Measurements from ENCODE around the gene GIMAP8. TPM values are rescaled to one million over a fixed set of nuclear protein-coding genes. Genes with fewer than 3 reads are reported as not detected.

Gene GIMAP8
- polyA plus RNA-seq, 1 of the 3 experiments (the other 2 are of a cell fraction), result not detected

GRCh38 chr7:150410680-150411346 is 39.6 kb upstream of the GIMAP8 start:
- WGBS (ENCODE audit: low lambda C conversion rate), result 86% methylated on average over 10 of the region's 10 CpGs
- H3K4me3 ChIP-seq (ENCODE audit: low read depth in 2 of 2, low read length in 1 of 2), result no peak overlapping the region
- no peak overlapping the region for H3K9ac ChIP-seq
- no peak overlapping the region for H3K4me2 ChIP-seq
- no peaks in the 10 kb centered on the region for H3F3A ChIP-seq (replicated peaks; ENCODE audit: insufficient read depth)
- no peaks in the 10 kb centered on the region for H4K20me1 ChIP-seq (ENCODE audit: insufficient read depth)
- no peaks in the 10 kb centered on the region for H3K9me3 ChIP-seq
- ChIA-PET POLR2A (interaction anchor here (1.5 kb wide), 1 partner anchor 88 kb away, joined by 3 read pairs; the partner anchor contains the start of genes ACTR3C and LRRC61), CTCF (interaction anchor here (1.0 to 2.8 kb wide), 4 partner anchors 9 to 25 kb away, joined by 3 to 8 read pairs (median 4); no protein-coding TSS in a partner anchor)
- H2AFZ ChIP-seq (ENCODE audit: low read depth), result no peak overlapping the region
- no peaks in the 10 kb centered on the region for H3K9me2 ChIP-seq
- no peaks in the 10 kb centered on the region for H3K27me3 ChIP-seq (ENCODE audit: insufficient read depth)
- no peak for DNase-seq
- peaks cover 0 to 8% of the 10 kb centered on the region in 2 experiments; a peak in 1 of 4 replicates for H3K4me1 ChIP-seq (ENCODE audit: control insufficient read depth in 1 of 2, insufficient read depth in 2 of 2, low read depth in 1 of 2, low read length in 1 of 2)
- no peaks in the 10 kb centered on the region for H3K79me2 ChIP-seq (ENCODE audit: insufficient read depth)
- TF ChIP-seq RXRA (IDR thresholded peaks at IDR 0.05; ENCODE audit: borderline replicate concordance, low read depth), result no peak
- no peak for TF ChIP-seq CHD2 (IDR thresholded peaks at IDR 0.05; ENCODE audit: low read length, partially characterized antibody)
- TF ChIP-seq REST (IDR thresholded peaks at IDR 0.05; ENCODE audit: low read depth, low read length), result no peak
- TF ChIP-seq NFIC (IDR thresholded peaks at IDR 0.05; ENCODE audit: borderline replicate concordance), result no peak
- no peak for TF ChIP-seq TAF1 (IDR thresholded peaks at IDR 0.05; ENCODE audit: borderline replicate concordance, low read depth, low read length)
- no peak for TF ChIP-seq MEF2A (IDR thresholded peaks at IDR 0.05; ENCODE audit: borderline replicate concordance, low read depth)
- TF ChIP-seq PBX3 (IDR thresholded peaks at IDR 0.05), result no peak
- no peak for TF ChIP-seq YY1 (IDR thresholded peaks at IDR 0.05; ENCODE audit: low read depth)
- no peak for TF ChIP-seq FOXM1 (IDR thresholded peaks at IDR 0.05; ENCODE audit: low read depth)
- TF ChIP-seq TCF12 (IDR thresholded peaks at IDR 0.05), result no peak
- TF ChIP-seq GABPA (IDR thresholded peaks at IDR 0.05; ENCODE audit: low read depth), result no peak
- no peak for TF ChIP-seq RAD21 (IDR thresholded peaks at IDR 0.05; ENCODE audit: low read length)
- no peak for TF ChIP-seq MXI1 (IDR thresholded peaks at IDR 0.05; ENCODE audit: low read depth, low read length)
- no peak for TF ChIP-seq USF2 (IDR thresholded peaks at IDR 0.05; ENCODE audit: borderline replicate concordance, low read depth, low read length)
- no peak for TF ChIP-seq MAX (IDR thresholded peaks at IDR 0.05; ENCODE audit: low read depth)
- H3K27ac ChIP-seq (ENCODE audit: low read depth in 2 of 2, low read length in 1 of 2), result no peak overlapping the region
- peaks cover 0 to 6% of the 10 kb centered on the region in 2 experiments for H3K36me3 ChIP-seq (replicated peaks in 1 of 2; ENCODE audit: control insufficient read depth in 1 of 2, insufficient read depth in 2 of 2, low read length in 1 of 2)
